GM13976 (cell line): Measurements from ENCODE around the gene TAF1C.

Experiments used
- DNase-seq: peaks from one replicate; pipeline ENCODE4 v3.0.0; 2012; ENCODE audit warnings: low spot score
- in situ Hi-C: fragments of 300-500 bp; cut with MboI; formaldehyde crosslinking; loops from one replicate; pipeline ENCODE4 v1.12.0; 2022; ENCODE audit warnings: low sequenced_read_pairs, mixed read lengths, inconsistent platforms; ENCODE audit not compliant: unreplicated experiment
- TF ChIP-seq, protein P1 (sequence below): IDR thresholded peaks from 2 replicates; pipeline ENCODE4 v1.5.1; 2012; ENCODE audit warnings: borderline replicate concordance, mild to moderate bottlenecking; ENCODE audit not compliant: insufficient read depth; ENCODE audit errors: extremely low read depth, missing control alignments, control extremely low read depth

TAF1C gene

GRCh38 chr16:84180519-84181140, 6.2 kb downstream of the TAF1C start:
- in situ Hi-C loops, result loop anchor here (5.0 to 10.0 kb wide), 2 partner anchors 98 to 206 kb away; no protein-coding TSS in a partner anchor
- TF ChIP-seq, protein P1, sequence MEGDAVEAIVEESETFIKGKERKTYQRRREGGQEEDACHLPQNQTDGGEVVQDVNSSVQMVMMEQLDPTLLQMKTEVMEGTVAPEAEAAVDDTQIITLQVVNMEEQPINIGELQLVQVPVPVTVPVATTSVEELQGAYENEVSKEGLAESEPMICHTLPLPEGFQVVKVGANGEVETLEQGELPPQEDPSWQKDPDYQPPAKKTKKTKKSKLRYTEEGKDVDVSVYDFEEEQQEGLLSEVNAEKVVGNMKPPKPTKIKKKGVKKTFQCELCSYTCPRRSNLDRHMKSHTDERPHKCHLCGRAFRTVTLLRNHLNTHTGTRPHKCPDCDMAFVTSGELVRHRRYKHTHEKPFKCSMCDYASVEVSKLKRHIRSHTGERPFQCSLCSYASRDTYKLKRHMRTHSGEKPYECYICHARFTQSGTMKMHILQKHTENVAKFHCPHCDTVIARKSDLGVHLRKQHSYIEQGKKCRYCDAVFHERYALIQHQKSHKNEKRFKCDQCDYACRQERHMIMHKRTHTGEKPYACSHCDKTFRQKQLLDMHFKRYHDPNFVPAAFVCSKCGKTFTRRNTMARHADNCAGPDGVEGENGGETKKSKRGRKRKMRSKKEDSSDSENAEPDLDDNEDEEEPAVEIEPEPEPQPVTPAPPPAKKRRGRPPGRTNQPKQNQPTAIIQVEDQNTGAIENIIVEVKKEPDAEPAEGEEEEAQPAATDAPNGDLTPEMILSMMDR, result no peak
- no peak for DNase-seq

DNA sequence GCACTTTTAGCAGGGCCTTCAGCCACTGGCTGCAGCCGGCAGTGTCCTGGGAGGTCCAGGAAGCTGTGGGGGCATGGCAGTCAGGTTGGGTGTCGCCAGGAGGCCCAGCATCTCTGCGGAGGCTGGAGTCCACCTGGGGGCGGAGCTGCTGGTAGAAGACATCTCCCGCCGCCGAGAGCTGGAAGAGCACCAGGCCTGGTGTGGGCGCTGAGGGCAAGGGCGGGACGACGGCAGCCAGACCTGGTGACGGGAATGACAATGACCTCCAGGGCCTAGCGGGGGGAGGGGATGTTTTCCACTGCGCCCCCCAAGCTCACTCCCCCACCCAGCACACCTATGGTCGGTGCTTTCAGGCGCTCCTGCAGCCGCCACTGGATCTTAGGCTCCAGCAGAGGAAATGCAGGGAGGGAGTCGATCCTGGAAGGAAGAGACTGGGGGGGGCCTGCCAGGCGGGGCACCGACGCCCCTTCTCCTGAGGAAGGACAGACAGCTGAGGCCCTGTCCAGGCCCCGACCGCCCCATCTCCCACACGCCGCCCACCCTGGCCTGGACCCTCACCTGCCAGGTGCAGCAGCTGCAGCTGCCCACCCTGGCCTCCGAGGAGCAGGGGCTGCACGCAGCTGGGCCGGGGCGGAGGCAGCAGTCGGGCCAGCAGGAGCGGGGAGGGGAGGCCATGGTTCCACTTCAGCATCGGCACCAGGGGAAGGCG, 7.1 kb downstream of the TAF1C start:
- TF ChIP-seq, protein P1, result no peak
- DNase-seq, result no peak
- in situ Hi-C loops, result loop anchor here (5.0 to 10.0 kb wide), 2 partner anchors 97 to 205 kb away; no protein-coding TSS in a partner anchor

- DNase-seq, result no peak
- TF ChIP-seq, protein P1, result no peak
- in situ Hi-C loops, result no loop called here
These were observed 7.8 kb downstream of the TAF1C start for GRCh38 chr16:84178892-84179611.

DNA sequence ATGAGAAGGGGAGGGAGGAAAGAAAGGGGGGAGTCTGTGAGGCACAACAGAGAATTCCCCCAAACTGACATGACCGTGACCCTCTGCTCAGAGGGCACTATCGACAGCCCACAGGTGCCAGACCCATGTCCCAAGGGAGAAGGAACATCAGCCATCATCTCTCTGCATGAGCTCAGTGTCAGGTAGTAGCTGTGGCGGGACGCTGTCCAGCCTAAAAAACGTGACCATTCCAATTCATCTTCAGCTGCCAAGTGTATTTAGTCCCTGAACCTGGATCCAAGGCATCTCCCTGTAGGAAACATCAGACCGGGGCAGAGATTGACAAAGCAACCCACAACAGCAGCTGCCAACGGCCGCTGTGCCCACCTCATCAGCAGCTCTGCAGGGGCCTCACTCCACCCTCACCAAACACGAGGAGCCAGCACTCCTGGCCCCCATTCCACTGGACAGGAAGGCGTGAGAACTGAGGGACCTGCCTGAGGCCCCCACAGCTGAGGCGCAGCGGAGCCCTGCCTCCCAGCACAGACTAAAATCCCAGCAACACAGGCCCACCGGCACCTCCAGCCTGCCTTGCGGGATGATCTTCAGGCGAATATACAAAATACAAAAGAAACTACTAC, 8.6 kb downstream of the TAF1C start:
- DNase-seq, result no peak
- TF ChIP-seq, protein P1, result no peak
- in situ Hi-C loops, result no loop called here

- no peak for DNase-seq
- TF ChIP-seq, protein P1, result no peak
- in situ Hi-C loops, result no loop called here
These were observed 9.2 kb downstream of the TAF1C start for GRCh38 chr16:84177741-84178073.

DNA sequence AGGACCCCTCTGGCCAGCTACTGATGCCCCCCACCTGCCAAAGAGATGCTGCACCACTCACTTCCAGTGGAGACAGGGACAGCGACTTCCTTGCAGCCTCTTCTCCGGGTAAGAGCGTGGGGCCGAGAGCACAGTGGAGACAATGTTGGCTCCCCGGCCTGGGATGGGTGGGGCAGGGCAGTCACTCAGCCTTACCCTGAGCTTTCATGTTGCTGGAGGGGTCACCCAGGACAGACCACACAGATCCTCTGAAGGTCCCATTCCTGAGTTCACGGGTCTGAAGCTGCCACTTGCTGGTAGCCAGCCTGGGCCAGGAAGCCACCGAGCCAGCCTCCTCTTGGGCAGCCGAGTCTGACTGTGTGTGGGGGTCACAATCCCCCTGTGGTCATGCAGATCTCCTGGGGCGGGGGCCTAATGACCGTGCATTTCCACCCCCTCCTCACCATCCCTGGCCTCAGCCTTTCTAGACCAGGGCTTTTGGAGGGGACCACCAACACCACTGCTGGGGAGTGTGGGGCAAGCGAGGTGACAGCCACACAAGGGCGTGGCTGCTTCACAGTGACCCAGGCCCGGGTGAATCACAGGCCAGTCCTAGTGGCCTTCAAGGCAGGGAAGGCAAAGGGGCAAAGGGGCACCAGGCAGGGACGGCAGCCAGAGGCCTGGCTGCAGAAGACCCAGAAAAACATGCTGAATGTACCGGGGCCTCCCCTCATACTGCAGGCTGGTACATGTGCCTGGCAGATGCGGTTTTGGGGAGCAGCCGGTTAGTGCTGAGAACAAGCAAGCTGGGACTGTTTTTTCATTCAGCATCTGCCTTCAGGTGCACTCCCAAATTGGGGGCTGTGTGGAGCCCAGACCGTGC, 10.4 kb downstream of the TAF1C start:
- in situ Hi-C loops, result no loop called here
- TF ChIP-seq, protein P1, result no peak
- no peak for DNase-seq
